GM19099 (cell line): Measurements from ENCODE around the gene CLASP2.

Experiments used
- POLR2A ChIP-seq: IDR thresholded peaks from 3 replicates; pipeline ENCODE4 v1.6.1; 2011; ENCODE audit warnings: low read depth; ENCODE audit not compliant: insufficient read length; ENCODE audit errors: extremely low read depth

CLASP2 gene

DNA sequence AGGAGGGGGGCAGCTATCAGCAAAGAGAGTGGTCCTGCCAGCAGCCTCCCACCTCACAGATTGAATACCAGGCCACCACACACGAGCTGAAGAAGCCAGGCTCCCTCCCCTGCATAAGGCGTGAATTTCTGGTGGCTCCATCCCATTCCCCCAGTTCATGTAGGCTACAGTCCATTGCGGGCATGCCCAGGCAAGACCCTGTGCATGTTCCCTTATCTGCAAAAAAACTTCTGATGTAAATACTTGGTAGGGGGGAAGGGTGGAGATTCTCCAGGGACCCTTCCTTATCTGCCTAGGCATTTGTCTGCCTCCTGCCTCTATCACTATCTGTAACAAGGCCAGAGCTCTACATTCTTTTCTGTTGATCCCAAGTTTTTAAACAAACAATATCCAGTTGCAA, 250.3 kb downstream of the CLASP2 start:
- no peak for TF ChIP-seq POLR2A

DNA sequence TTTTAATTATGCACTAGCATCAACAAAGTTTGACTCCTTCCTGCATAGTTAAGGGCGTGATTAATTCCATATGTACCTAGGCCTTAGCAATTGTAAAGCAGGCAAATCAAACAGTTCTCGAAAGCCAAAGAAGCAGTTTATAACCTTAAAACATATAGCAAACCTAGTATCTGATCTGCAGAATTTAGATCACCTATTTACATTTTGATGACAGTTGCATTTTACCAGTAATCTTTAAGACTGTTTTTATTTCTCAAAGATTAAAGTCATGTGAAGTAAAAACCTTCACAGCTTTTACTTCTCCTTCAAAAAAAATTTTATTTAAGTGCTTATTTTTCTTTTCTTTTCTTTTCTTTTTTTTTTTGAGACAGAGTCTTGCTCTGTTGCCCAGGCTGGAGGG, 257.0 kb downstream of the CLASP2 start:
- TF ChIP-seq POLR2A: no peak

DNA sequence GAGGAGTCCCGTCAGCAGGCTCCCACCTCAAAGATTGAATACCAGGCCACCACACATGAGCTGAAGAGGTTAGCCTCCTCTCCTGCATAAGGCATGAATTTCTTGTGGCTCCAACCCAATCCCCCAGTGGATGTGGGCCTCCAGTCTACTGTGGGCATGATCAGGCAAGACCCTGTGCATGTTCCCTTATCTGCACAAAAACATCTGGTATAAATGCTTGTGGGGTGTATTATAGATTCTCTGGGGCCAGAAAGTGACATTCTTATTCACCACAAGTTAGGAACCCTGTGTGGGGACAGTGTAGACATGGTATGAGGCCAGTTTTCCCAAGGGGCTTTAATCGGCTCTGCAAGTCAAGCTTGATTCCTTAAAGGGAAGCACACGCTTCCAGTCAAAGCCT, 259.6 kb downstream of the CLASP2 start:
- TF ChIP-seq POLR2A: no peak

DNA sequence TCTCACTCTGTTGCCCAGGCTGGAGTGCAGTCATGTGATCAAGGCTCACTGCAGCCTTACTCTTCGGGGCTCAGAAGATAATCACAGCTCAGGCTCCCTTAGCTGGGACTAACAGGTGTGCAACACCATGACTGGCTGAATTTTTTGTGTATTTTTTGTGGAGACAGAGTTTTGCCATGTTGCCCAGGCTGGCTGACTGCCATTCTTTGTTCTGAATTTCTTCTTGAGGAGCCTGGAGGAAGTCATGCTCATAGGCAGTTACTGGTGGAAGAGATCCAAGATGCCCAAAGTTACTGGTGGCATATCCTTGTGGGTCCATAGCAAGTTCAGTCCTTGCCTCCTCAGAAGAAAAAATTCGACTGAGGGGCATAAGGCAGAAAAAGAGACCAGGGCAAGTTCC, 261.3 kb downstream of the CLASP2 start:
- no peak for TF ChIP-seq POLR2A

DNA sequence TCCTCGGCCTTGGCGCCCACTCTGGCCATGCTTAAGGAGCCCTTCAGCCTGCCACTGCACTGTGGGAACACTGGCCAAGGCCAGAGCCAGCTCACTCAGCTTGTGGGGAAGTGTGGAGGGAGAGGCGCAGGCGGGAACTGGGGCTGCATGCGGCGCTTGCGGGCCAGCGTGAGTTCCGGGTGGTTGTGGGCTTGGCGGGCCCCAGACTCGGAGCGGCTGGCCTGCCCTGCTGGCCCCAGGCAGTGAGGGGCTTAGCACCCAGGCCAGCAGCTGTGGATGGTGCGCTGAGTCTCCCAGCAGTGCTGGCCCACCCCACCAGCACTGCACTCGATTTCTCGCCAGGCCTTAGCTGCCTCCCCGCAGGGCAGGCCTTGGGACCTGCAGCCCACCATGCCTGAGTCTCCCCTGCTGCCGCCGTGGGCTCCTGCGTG, 264.7 kb downstream of the CLASP2 start:
- no peak for TF ChIP-seq POLR2A

DNA sequence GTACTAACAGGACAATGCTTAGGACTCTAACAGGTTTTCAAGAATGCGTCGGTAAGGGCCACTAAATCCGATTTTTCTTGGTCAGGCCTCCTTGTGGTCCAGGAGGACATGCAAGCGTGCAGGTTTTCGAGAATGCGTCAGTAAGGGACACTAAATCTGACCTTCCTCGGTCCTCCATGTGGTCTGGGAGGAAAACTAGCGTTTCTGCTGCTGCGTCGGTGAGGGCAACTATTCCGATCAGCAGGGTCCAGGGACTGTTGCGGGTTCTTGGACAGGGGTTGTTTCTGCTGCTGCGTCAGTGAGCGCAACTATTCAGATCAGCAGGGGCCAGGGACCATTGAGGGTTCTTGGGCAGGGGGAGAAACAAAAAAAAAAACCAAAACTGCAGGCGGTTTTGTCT, 270.1 kb downstream of the CLASP2 start:
- no peak for TF ChIP-seq POLR2A
